SHP77 (cell line): ENCODE results near the gene PDIK1L.

Source experiments
- DNase-seq, 2 experiments: peaks; one replicate each; lab custom pipeline; 2025; lab: John Stamatoyannopoulos, UW

PDIK1L gene

DNA sequence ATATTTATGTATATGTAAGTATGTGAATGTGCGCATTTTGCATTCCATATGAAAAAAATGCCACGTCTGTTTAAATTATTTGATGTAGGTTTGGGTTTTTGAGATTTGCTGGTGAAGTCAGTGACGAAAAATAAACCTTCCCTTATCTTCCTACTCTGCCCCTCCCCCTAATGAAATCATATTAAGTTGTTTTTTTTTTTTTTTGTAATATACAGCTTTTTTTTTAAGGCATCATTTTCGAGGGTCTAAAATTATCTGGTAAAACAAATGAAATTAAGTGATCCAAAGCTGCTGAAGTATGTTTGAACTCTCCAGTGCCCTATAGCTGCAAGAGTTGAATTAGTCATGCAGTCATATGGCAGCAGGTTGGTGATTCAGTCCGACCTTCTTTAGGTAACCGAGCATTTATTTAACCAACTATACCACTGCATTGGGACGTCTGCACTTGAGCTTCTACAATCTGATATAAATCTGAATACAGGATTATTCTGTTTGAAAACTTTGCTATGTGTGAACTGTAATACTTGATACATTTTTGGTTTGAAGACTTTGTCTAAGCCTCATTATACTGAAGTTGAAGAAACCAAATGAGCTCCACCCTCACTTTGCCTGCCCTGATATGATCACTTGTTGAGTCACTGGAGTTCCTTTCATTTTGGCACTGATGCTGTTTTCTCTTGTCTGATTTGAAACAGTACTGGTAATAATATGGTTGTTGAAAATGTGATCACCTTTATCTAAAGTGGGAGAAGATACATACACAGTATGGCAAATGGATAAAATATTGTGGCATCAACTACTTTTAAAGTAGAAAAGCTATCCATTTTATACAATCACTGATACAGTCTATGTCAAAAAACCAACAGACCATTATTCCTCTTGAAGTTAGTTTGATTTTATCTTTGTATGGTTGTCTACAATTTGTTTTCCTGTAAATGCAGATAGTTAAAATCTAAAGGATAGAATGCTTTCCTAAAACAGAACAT lies 11.7 kb downstream of the PDIK1L start:
- no peak for DNase-seq

DNA sequence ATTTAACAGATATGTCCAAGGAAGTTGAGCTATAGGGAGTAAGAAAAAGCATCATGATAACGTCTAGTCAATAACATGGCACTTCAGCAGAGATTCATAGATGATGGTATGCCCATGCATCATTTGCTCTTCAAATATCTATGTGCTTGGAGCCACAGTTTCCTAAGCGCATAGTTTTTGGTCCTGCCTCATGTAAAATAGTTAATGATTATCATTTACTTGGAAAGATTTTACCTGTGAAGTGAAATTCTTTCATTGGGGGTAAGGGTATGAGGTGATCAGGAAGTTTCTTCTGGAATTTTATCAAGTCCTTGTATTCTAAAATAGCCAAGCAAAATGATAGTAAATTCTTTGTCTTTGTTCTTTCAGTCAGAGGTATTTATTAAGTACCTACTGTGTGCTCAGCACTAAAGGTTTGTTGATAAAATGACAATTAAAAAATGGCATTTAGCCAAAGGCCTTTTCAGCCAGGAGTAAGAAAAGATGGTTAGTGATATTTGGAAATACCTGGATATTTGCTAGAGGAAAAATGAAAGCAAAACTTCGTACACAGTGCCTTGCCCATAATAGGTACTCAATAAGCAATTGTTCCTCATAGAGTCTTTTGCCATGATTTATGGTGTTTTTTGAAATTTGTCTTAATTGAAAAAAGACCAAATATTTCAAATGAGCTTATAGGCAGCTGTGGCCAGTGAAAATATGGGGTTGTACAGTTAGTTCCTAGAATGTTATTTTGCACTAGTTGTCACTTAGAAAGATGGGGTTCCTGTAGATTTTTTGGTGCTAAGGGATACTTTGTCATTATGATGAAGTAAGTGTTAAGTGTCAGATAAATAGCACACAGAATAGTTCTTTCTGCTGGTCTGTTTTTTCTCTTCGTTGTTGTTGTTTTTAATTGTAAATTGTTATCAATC lies 13.1 kb downstream of the PDIK1L start:
- no peak for DNase-seq

DNA sequence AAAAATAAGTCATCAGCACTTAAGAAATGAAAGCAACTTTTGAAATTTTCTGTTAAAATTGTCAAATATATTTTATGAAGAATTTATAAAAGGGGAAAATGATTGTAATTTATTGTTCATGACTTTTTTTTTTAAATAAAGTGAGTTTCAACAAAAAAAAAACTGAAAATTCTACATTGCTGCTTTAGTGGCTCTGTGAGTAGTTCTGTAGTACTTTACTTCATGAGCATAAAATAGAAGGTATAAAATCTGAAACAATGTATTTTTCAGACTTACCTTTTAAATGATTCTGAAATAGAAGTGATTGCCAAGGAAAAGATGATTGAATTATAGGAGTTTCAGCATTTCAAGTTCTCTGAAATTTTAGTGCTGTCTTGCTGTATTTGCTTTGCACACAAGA lies 13.8 kb downstream of the PDIK1L start:
- DNase-seq: no peak

DNA sequence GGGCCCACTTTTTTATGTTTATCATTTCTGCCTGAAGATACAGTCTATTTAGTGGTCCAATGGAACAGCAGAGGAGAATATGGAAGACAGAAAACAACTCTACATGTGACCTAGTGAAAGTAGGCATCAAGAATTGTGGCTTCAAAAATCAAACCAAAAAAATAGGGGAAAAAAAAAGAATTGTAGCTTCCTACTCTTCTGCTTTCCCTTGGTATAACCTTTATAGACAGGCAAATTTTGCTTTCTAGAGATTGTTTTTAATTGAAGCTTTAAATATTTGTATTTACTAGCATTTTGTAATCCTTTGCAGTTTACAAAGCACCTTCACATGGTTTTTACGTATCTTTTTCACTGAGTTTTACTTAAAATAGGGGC lies 14.3 kb downstream of the PDIK1L start:
- no peak for DNase-seq

DNA sequence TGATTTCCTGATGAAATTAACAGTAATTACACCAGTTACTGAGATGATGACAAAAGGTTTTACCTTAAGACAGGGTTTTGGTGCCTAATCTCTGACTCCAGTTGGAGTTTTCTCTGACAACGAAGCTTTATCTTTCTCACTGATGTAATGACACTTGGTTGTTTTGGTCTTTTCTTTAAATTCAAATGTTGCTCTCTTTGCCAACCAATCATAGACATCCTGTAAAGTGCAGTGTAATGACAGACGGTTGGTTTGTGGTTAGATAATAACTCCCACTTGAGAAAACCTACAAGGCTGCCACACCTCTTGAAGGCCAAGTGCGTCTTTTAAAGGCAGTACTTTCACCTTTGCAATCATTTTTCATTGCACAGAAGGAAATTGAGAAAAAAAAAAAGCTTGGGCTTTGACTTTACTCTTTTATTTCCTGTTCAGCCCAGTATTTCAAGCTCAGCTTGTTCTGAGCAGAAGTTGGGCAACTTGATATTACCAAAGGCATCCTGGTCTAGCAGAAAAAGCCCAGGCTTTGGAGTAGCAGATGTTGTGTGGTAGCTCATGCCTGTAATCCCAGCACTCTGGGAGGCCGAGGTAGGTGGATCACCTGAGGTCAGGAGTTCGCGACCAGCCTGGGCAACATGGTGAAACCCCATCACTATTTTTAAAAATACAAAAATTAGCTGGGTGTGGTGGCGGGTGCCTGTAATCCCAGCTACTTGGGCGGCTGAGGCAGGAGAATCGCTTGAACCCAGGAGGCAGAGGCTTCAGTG lies 14.9 kb downstream of the PDIK1L start:
- no peak for DNase-seq

DNA sequence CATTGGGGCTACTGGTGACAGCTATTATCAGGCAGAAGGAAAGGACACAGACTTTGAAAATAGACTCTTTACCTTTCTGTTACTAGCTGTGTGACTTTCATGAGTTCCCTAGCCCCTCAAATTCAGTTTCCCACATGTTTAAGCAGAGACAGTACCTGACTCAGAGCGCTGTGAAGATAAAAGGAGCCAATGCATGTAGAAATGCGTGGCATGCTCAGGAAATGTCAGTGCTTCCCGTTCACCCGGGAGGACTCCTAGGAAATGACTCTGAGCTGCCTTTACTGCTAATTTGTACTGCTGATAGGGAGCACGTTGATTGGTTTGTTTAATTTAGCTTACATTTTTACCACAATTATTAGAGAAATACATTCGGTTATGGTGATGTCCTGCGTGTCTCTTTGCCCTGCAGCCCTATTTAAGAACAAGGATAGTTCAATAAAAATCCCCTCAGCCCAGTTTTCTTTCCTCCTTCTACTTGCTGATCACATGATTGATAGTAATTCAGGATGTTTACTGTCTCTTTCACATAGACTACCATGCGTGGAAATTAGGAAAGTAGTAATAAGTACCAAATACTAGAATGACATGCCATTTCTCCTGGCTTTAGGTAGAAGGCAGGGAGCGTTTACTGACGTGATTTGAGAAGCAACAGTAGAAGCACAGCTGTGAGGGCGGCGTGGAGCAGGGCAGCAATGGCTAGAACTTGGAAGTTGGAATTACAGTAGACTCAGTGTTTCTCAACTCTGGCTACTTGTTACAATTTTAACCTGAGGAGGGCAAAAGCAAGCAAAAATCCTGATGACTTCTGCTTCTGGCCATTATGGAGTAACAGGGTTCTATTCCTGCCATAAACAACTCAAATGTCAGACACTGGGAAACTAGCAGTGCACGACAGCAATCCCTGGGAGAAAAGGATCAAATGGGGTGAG lies 15.9 kb downstream of the PDIK1L start:
- DNase-seq: no peak

DNA sequence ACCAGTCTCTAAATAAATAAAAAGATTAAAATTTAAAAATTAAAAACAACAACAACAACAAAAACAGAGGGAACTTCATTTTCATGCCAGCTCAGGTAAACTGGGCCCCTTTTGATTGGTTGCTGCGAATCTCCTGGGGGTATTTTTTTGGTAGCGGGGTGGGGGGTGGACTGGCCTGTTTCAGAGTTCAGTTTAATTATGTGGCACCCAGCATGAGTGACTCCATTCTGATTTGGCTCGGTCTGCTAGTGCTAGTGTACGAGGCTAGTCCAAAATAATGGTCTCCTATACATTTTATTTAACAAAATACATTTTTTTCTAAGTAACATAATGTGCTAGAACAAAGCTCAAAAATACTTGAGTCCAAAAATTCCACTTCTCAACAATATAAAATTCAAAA lies 18.2 kb downstream of the PDIK1L start:
- DNase-seq: no peak

DNA sequence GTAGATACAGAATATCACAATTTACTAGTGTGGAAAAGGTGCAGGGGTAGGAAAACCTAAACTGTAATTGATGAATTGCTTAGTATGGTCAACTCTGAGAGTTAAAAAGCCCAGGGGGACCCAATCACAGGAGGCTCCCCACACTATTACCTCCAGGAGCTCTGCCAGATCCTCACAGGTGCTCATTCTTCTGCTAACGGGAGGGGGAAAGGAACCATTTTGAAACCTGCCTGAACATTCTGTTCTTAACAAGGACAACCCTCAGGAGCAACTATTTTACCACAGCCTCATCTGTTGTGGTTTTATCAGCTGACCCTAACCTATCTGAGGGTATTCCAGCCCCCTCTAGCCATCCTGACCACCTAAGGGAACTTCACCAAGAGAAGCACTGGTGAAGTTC lies 19.1 kb downstream of the PDIK1L start:
- no peak for DNase-seq

DNA sequence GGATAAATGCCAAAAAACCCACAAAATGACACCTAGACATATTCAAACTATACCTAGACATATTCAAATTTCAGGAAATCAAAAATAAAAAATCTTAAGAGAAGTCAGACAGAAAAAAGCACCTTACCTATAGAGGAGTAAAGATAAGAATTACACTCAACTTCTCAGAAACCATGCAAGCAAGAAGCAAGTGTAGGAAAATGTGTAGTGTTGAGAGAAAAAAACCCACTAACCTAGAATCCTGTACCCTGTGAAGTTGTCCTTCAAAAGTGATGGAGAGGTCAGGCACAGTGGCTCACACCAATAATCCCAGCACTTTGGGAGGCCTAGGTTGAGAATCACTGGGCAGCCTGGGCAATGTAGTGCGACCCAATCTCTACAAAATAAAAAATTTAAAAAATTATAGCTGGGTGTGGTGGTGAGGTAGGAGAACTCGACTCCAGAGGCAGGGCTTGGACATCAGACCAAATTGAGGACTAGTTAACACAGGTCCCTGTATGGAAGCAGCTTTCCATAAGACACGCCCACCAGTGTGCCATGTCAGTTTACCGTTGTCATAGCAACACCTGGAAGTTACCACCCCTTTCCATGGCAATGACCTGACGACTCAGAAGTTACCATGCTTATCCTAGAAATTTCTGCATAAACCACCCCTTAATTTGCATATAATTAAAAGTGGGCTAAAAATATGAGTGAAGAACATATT lies 20.7 kb downstream of the PDIK1L start:
- DNase-seq: no peak

DNA sequence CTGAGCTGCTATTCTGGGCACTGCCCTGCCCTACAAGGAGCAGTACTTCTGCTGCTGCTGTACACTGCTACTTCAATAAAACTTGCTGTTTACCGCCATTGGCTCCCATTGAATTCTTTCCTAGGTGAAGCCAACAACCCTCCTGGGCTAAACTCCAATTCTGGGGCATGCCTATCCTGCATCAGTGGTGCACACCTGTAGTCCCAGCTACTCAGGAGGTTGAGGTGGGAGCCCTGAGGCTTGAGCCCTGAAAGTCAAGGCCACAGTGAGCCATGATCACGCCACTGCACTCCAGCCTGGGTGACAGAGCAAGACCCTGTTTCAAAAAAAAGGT lies 21.2 kb downstream of the PDIK1L start:
- DNase-seq: no peak

DNA sequence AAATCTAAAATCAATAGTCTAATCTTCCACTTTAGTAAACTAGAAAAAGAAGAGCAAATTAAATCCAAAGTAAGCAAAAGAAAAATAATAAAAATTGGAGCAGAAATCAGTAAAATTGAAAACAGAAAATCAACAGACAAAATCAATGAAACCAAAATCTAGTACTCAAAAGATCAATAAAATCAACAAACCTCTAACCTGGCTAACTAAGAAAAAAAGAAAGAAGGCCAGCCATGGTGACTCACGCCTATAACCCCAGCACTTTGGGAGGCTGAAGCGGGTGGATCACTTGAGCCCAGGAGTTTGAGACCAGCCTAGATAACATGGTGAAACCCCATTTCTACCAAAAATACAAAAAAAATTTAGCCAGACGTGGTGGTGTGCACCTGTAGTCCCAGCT lies 22.8 kb downstream of the PDIK1L start:
- DNase-seq: no peak

DNA sequence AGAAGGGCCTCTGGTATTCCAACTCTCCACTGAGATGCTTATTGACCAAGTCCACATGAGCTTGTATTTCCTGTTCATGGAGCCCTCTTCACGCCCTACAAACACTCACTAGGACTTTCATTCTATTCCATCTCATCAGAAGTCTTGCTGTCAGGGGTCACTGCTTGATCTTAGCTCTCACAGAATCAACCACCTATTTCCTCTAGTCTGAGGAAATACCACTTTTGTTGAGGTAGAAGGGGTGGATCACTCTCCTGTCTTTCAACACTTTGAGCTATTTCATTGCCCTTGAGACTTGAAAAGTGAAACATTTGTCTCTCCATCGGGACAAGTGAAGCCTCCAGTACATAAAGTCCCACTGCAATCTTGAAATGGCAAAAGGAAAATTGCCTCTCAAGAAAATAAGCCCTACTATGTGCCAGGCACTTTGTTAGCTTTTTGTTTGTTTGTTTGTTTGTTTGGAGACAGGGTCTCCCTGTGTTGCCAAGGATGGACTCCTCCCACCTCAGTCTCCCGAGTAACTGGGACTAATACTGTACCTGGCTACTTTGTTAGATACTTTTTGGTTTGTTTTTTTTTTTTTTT lies 27.4 kb downstream of the PDIK1L start:
- no peak for DNase-seq

DNA sequence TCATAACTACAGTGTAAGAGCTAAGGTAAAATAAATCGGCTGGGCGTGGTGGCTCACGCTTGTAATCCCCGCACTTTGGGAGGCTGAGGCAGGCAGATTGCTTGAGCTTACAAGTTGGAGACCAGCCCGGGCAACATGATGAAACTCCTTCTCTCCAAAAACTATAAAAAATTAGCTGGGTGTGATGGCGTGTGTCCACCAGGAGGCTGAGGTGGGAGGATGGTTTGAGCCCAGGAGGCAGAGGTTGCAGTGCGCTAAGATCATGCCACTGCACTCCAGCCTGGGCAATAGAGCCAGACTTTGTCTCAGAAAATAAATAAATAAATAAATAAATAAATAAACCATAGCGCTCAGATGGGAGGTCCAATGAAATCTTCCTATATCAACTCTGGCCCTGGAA lies 30.5 kb downstream of the PDIK1L start:
- DNase-seq: no peak

DNA sequence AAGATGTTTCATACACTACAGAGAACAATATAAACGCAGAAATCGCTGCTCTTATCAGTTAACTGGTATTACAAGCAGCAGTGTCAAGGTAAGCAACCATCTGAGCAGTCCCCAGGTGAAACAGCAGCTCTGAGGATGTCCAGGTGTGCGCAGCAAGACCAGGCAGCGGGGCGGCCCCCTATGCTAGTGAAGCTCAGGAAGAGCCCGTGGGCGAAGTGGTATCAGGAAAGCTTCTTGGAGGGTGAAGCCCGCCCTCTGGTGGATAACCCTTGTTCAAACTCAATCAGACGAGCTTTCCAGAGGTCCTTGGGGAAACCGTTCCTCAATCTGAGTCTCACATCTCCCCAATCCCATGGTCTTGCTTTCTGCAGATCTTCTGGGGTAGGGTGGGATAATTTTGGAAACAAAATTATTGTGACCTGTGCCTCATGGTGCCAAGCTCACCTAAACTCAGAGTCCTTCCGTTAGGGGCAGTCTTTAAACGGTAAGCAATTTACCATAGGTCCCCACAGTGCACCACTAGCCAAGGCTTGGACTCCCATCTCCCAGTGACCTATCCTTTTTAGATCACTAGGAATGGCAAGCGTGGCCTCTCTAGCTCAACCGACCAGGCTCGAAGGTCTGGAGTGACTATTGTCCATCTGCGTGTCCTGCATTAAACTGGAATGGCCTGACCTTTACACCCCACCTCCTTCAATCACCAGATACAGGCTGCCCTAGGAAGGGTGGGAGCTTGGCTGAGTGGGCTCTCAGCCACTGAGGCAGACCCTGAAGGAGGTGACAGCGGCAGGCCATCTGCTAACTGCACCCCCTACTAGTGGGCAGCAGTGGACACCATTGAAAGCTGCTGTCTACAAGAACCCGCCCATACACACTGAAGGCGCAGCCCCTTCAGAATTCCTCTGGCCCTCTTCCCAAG lies 33.7 kb downstream of the PDIK1L start:
- peak; percentile 76 to 82 for DNase-seq

DNA sequence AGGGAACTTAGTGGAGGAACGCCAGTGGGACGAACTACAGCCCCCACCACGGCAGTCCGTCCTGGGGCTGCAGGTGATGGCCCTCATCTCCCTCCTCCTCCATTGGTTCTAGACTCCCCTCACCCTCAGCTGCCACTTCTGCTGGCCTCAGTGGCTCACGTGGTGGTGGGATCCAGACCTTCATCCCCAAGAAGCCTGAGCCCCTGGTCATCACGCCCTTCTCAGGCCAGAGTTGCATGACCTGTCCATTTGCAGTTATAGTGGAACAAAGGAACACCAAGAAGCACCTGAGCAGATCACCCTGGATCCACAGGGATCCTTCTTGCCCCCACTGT lies 34.3 kb downstream of the PDIK1L start:
- no peak for DNase-seq

DNA sequence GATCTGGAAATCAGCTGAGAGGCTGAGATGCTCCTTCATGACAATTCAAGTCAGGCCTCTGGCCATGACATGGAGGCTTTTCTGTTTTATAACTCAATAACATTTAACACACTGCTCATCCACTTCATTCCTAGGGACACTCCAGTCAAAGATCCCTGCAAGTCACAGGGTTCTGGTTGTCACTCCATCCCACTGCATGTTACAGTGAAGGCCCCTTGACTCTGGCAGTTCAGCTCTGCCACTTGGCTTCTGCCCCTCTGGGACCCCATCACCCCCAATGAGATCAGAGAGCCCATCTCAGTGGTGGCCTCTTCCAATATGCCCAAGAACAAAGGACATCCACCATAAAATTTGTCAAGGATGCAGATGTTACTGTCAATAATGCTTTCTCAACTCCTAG lies 37.3 kb downstream of the PDIK1L start:
- DNase-seq: no peak

DNA sequence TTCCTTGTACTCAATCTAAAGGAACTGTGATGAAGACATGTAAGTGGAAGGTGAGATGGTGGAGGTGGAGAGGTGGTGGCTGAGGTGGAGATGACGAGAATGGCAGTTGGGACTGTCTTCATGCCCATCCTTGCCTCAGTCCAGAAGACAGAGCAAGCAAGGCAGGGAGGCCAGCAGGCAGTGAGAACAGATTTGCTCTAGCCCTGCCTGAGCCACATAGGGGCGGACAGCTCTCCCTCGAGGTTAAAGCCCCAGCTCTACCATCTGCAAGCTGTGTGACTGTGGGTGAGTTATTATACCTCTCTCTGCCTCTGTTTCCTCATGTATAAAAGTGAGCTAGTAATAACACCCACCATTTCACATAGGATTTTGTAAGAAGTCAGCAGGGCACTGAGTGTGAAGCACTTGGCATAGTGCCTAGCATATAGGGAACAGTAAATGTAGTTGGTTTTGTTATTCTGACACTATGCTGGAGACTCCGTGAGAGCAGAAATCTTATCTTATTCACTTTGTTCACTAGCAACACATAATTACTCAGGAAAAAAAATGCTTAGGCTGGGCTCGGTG lies 42.4 kb downstream of the PDIK1L start:
- no peak for DNase-seq

DNA sequence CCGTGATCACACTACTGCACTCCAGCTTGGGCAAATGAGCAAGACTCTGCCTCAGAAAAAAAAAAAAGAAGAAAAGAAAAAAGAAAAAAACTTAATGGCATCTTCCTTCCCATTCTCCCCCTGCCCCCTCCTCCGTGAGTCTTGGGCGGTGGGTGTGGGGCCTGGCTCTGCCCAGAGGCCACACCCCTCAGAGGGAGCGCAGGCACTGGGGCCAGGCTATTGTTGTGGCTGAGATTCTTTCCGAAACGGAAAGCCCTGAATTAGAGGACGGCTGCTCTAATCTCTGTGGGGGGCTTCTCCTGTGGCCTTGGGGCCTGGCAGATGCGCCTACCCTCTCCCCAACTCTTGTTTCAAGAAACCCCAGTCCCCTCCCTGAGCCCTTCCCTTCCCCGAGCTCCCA lies 43.1 kb downstream of the PDIK1L start:
- DNase-seq: no peak
